ENCODE data around the gene EIF4A3. TPM values are rescaled to one million over a fixed set of nuclear protein-coding genes. Genes with fewer than 3 reads are reported as not detected.

Gene EIF4A3
- total and polyA plus RNA-seq, 10 of the 15 experiments (the other 5 are each of a cell fraction or from before 2014, with no cell fraction given) = 53.3 to 225 (median 103) TPM

- TF ChIP-seq, protein P1, sequence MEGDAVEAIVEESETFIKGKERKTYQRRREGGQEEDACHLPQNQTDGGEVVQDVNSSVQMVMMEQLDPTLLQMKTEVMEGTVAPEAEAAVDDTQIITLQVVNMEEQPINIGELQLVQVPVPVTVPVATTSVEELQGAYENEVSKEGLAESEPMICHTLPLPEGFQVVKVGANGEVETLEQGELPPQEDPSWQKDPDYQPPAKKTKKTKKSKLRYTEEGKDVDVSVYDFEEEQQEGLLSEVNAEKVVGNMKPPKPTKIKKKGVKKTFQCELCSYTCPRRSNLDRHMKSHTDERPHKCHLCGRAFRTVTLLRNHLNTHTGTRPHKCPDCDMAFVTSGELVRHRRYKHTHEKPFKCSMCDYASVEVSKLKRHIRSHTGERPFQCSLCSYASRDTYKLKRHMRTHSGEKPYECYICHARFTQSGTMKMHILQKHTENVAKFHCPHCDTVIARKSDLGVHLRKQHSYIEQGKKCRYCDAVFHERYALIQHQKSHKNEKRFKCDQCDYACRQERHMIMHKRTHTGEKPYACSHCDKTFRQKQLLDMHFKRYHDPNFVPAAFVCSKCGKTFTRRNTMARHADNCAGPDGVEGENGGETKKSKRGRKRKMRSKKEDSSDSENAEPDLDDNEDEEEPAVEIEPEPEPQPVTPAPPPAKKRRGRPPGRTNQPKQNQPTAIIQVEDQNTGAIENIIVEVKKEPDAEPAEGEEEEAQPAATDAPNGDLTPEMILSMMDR (IDR thresholded peaks at IDR 0.05 in 2 of 3, conservative IDR thresholded peaks at IDR 0.05 in 1 of 3; ENCODE audit: control insufficient read depth in 2 of 3, extremely low read depth in 1 of 3, insufficient read depth in 1 of 3, low read depth in 3 of 3, low read length in 3 of 3) = peak; percentile 87 to 96 (median 88)
Observed at GRCh38 chr17:80195671-80196529, 49.0 kb upstream of the EIF4A3 start (continued).

DNA sequence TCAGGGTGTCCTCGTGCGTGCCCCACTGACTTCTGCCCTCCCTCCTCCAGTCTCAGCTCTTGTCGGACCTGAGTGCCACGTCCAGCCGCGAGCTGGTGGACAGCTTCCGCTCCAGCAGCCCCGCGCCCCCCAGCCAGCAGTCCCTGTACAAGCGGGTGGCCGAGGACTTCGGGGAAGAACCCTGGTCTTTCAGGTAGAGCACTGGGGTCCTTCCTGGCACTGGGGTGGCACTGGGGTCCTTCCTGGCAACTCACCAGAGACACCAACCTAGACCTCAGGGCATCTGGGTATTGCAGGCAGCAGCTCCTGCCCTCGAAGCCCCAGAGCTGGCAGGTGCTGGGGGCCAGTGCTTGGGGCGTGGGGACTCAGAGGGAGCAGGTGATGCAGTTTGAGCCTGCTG, 48.2 kb upstream of the EIF4A3 start:
- Histone ChIP-seq H3K79me2 (ENCODE audit: control insufficient read depth, insufficient read depth, low read length) (no peaks in the 10 kb centered on the region), H3K4me2 (ENCODE audit: control insufficient read depth, insufficient read depth) (no peak overlapping the region), H3K27me3 (replicated peaks in 1 of 2; ENCODE audit: control insufficient read depth in 2 of 2, insufficient read depth in 2 of 2, low read length in 1 of 2) (no peaks in the 10 kb centered on the region), H3K27ac (ENCODE audit: control insufficient read depth, insufficient read depth) (no peak overlapping the region), H3K9ac (ENCODE audit: control insufficient read depth, insufficient read depth, low read length) (no peak overlapping the region), H3K4me3 (no peak overlapping the region), H3K9me3 (replicated peaks; ENCODE audit: control insufficient read depth, insufficient read depth, low read length) (peaks cover 2% of the 10 kb centered on the region; the same call in 1 of the 3 replicates), H3K4me1 (ENCODE audit: control insufficient read depth, insufficient read depth, low read length) (no peaks in the 10 kb centered on the region), H2AFZ (ENCODE audit: control insufficient read depth, low read depth, low read length) (no peak overlapping the region), H4K20me1 (ENCODE audit: control insufficient read depth, insufficient read depth) (no peaks in the 10 kb centered on the region), H3K36me3 (ENCODE audit: control insufficient read depth in 2 of 2, insufficient read depth in 2 of 2, low read length in 1 of 2) (no peaks in the 10 kb centered on the region)
- SMC1A ChIA-PET (ENCODE audit: uncharacterized antibody, unreplicated experiment) = interaction anchor here (1.5 to 1.8 kb wide), 2 partner anchors 9 to 24 kb away, joined by 5 to 8 read pairs; partner anchors contain the start of gene SGSH
- no peak for FAIRE-seq
- intact Hi-C loops (cut with micrococcal nuclease; ENCODE audit: unreplicated experiment) (loop anchor here (10.0 kb wide), 2 partner anchors 140 to 170 kb away; no protein-coding TSS in a partner anchor), in situ Hi-C loops (cut with MboI) (no loop called here)
- DNase-seq (ENCODE audit: low read depth, low spot score) = no peak
- ATAC-seq = no peak
- POLR2A ChIA-PET = no interaction called here
- RAD21 ChIA-PET (ENCODE audit: unreplicated experiment) = interaction anchor here (0.7 to 1.4 kb wide), 8 partner anchors 24 to 219 kb away, joined by 3 to 4 read pairs (median 3); no protein-coding TSS in a partner anchor
- CTCF ChIA-PET = interaction anchor here (0.7 to 3.1 kb wide), 14 partner anchors 11 to 232 kb away, joined by 3 to 16 read pairs (median 4); no protein-coding TSS in a partner anchor
- BruUV-seq (replicated peaks) = no TSS peak
- TF ChIP-seq EP300 (IDR thresholded peaks at IDR 0.05; ENCODE audit: borderline replicate concordance in 1 of 2, control insufficient read depth in 1 of 2, low read depth in 2 of 2, low read length in 2 of 2) (no peak), HDAC2 (IDR thresholded peaks at IDR 0.05) (no peak), SIN3A (IDR thresholded peaks at IDR 0.05; ENCODE audit: low read depth, low read length) (no peak), CBFB (IDR thresholded peaks at IDR 0.05; ENCODE audit: low read depth) (no peak), CREM (IDR thresholded peaks at IDR 0.05; ENCODE audit: low read depth) (no peak), TCF12 (IDR thresholded peaks at IDR 0.05; ENCODE audit: low read depth, low read length) (no peak), JUNB (IDR thresholded peaks at IDR 0.05) (no peak), TAF1 (IDR thresholded peaks at IDR 0.05; ENCODE audit: borderline replicate concordance, low read depth, low read length) (no peak), SUZ12 (IDR thresholded peaks at IDR 0.05; ENCODE audit: unreplicated experiment) (no peak), MTA2 (IDR thresholded peaks at IDR 0.05; ENCODE audit: low read depth) (no peak), NR2F1 (conservative IDR thresholded peaks at IDR 0.05) (no peak)
- WGBS (ENCODE audit: insufficient coverage, insufficient replicate concordance, low lambda C conversion rate, missing lambda C conversion rate) = 63% methylated on average over 14 of the region's 14 CpGs
